DND-41 (cell line): Measurements from ENCODE around the gene PCDHGC5.

Experiments used
- ATAC-seq: fragments of 200-7000 bp; cut with Tn5 transposase; 3 replicates; pipeline ENCODE4 v1.9.1; 2021; ENCODE audit warnings: low read depth; ENCODE audit not compliant: insufficient read depth
- DNase-seq: peaks from one replicate; pipeline ENCODE4 v3.0.0-alpha.2; 2020
- H2AFZ ChIP-seq: 2 replicates; pipeline ENCODE4 v1.6.0; 2012; ENCODE audit warnings: low read depth, low read length
- H3K27ac ChIP-seq: 2 replicates; pipeline ENCODE4 v1.5.1; 2012; ENCODE audit warnings: low read length, inconsistent platforms
- H3K27me3 ChIP-seq: fragments of 200-600 bp; sonication (generic); 2 replicates; pipeline ENCODE4 v1.6.0; 2012; ENCODE audit warnings: low read length, mild to moderate bottlenecking, inconsistent platforms; ENCODE audit not compliant: insufficient read depth, poor library complexity
- H3K36me3 ChIP-seq: 2 replicates; pipeline ENCODE4 v1.5.1; 2012; ENCODE audit warnings: low read length, inconsistent platforms; ENCODE audit not compliant: insufficient read depth
- H3K4me1 ChIP-seq: 2 replicates; pipeline ENCODE4 v1.5.1; 2012; ENCODE audit warnings: mild to moderate bottlenecking, low read length; ENCODE audit not compliant: insufficient read depth
- H3K4me2 ChIP-seq: 2 replicates; pipeline ENCODE4 v1.6.0; 2012; ENCODE audit warnings: mild to moderate bottlenecking, moderate library complexity, low read length, inconsistent platforms; ENCODE audit not compliant: insufficient read depth
- H3K4me3 ChIP-seq, 2 experiments: fragments of 200-600 bp in 1 of 2; shearing (Covaris generic) in 1 of 2; 2 replicates each; pipeline ENCODE4 v1.5.1; 2012 to 2016; ENCODE audit warnings: inconsistent platforms in 2 of 2, low read length in 2 of 2, mild to moderate bottlenecking in 2 of 2, low read depth in 1 of 2, moderate library complexity in 1 of 2
- H3K79me2 ChIP-seq: 2 replicates; pipeline ENCODE4 v1.6.0; 2012; ENCODE audit warnings: low read length, inconsistent platforms; ENCODE audit not compliant: insufficient read depth
- H3K9ac ChIP-seq: 2 replicates; pipeline ENCODE4 v1.6.0; 2012; ENCODE audit warnings: low read depth, mild to moderate bottlenecking, inconsistent platforms, low read length, moderate library complexity
- H3K9me3 ChIP-seq: 2 replicates; pipeline ENCODE4 v1.5.1; 2012; ENCODE audit warnings: low read length, moderate library complexity, mild to moderate bottlenecking, inconsistent platforms; ENCODE audit not compliant: insufficient read depth, severe bottlenecking
- H4K20me1 ChIP-seq: 2 replicates; pipeline ENCODE4 v1.6.0; 2012; ENCODE audit warnings: low read length; ENCODE audit not compliant: insufficient read depth
- CTCF ChIP-seq: IDR thresholded peaks from 2 replicates; pipeline ENCODE4 v1.5.1; 2012; ENCODE audit warnings: borderline replicate concordance, low read length, moderate library complexity, mild to moderate bottlenecking; ENCODE audit not compliant: poor library complexity, severe bottlenecking; ENCODE audit errors: extremely low read depth
- EZH2 ChIP-seq: IDR thresholded peaks from 3 replicates; pipeline ENCODE4 v1.6.1; 2012; ENCODE audit warnings: borderline replicate concordance, low read depth, mild to moderate bottlenecking, moderate library complexity, low read length, inconsistent platforms; ENCODE audit not compliant: severe bottlenecking

Gene PCDHGC5

GRCh38 chr5:141506381-141507155, 17.7 kb downstream of the PCDHGC5 start:
- Histone ChIP-seq H3K36me3 (no peaks in the 10 kb centered on the region), H4K20me1 (no peaks in the 10 kb centered on the region), H3K9me3 (no peaks in the 10 kb centered on the region), H3K27ac (no peak overlapping the region), H3K79me2 (no peaks in the 10 kb centered on the region), H3K9ac (no peak overlapping the region), H2AFZ (no peak overlapping the region), H3K4me2 (no peak overlapping the region), H3K27me3 (no peaks in the 10 kb centered on the region), H3K4me1 (no peaks in the 10 kb centered on the region), H3K4me3 (no peak overlapping the region)
- ATAC-seq (no peak), DNase-seq (no peak)
- TF ChIP-seq CTCF, result no peak
- no peak for TF ChIP-seq EZH2

DNA sequence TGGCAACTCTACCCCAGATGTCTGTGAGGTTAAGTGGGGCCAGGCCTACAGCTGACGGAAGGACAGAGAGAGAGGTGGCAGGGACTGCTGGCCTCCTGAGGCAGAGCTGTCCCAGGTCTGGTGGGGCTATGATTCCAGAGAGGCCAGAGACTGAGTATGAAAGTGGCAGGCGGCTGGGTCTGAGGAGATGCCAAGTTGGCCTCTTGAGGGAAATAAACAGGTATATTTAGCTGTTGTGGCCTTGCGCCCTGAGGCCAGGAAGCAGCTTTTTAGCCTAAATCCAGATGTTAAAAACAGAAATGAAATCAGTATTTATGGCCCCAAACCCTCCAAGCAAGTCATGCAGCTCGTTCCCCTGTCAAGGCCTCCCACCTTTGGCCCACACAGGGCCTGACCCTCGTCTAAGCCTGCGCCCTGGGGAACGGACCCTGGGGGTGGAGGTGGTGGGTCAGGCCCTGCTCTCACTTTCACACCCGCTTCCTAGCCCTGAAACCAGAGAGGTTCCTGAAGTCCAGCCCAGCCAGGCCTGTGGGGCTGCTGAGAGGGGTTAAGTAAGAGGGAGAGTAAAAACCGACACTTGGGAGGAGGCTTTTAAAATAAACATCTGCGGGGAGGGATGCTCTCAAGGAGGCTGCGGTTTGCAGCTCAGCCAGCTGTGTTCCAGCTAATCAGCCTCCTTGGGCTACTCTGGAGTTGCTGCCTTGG, 18.7 kb downstream of the PCDHGC5 start:
- Histone ChIP-seq H3K9ac (no peak overlapping the region), H3K4me1 (no peaks in the 10 kb centered on the region), H3K79me2 (no peaks in the 10 kb centered on the region), H3K36me3 (peaks cover 3% of the 10 kb centered on the region; the same call in 1 of the 2 replicates), H3K27me3 (no peaks in the 10 kb centered on the region), H3K4me2 (no peak overlapping the region), H3K4me3 (no peak overlapping the region), H3K27ac (no peak overlapping the region), H2AFZ (no peak overlapping the region), H3K9me3 (no peaks in the 10 kb centered on the region), H4K20me1 (no peaks in the 10 kb centered on the region)
- TF ChIP-seq CTCF (no peak), EZH2 (no peak)
- no peak for ATAC-seq
- DNase-seq, result no peak

DNA sequence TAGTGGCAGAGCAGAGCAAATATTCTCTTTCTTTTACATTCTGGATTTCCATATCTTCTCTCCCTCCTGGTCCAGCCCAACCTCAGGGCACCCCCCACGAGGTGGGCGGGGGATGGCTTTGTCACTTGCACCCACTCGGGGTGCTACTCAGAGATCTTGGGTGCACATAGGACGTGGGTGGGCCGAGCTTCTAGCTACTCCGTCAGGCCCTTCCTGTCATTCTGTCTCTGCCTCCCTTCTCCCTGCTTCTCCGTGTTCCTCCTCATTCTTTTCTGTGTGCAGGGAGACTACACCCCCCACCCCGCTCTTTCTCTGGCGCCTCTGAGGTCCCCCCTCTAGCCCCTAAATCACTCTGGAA, 19.5 kb downstream of the PCDHGC5 start:
- no peak overlapping the region for H3K4me2 ChIP-seq
- H3K36me3 ChIP-seq, result peaks cover 10% of the 10 kb centered on the region

More for the DNA sequence above, 19.5 kb downstream of the PCDHGC5 start:
- ATAC-seq (no peak), DNase-seq (no peak)
- Histone ChIP-seq H3K4me1 (no peaks in the 10 kb centered on the region), H3K27ac (no peak overlapping the region), H3K9ac (no peak overlapping the region), H2AFZ (no peak overlapping the region), H3K27me3 (no peaks in the 10 kb centered on the region), H3K79me2 (no peaks in the 10 kb centered on the region), H3K4me3 (no peak overlapping the region), H4K20me1 (no peaks in the 10 kb centered on the region), H3K9me3 (no peaks in the 10 kb centered on the region)
- TF ChIP-seq CTCF (no peak), EZH2 (no peak)
